Heart right ventricle (tissue), 16 donors: ENCODE results near the gene GLT6D1. TPM values are rescaled to one million over a fixed set of nuclear protein-coding genes. Genes with fewer than 3 reads are reported as not detected.

Experiments used
- ATAC-seq, 8 donors: fragments of 200-7000 bp; cut with Tn5 transposase; one replicate each; pipeline ENCODE4 v1.9.1; 2020; ENCODE audit warnings: mild to moderate bottlenecking in 8 of 8, moderate library complexity in 8 of 8, moderate number of reproducible peaks in 1 of 8
- DNase-seq, 2 donors: peaks; one replicate each; pipeline ENCODE4 v3.0.0-alpha.2; 2020
- H3K27ac ChIP-seq, 10 donors: fragments of 200-600 bp; sonication (generic) in 2 of 10; one replicate each; pipeline versions ENCODE4 v1.5.0 to v1.8.0; 2020 to 2022; ENCODE audit warnings: mild to moderate bottlenecking in 3 of 10
- H3K27me3 ChIP-seq, 7 donors: fragments of 200-600 bp; one replicate each; pipeline ENCODE4 v1.8.0; 2021 to 2022; ENCODE audit warnings: mild to moderate bottlenecking in 2 of 7
- H3K36me3 ChIP-seq, 9 donors: fragments of 200-600 bp; sonication (generic) in 1 of 9; one replicate each; pipeline versions ENCODE4 v1.5.0 to v1.8.0; 2020 to 2022; ENCODE audit warnings: mild to moderate bottlenecking in 2 of 9
- H3K4me1 ChIP-seq, 9 donors: fragments of 200-600 bp; sonication (generic) in 1 of 9; one replicate each; pipeline versions ENCODE4 v1.5.0 to v1.8.0; 2020 to 2022; ENCODE audit warnings: mild to moderate bottlenecking in 4 of 9
- H3K4me3 ChIP-seq, 10 donors: fragments of 200-600 bp; sonication (generic) in 2 of 10; one replicate each; pipeline versions ENCODE4 v1.5.0 to v1.8.0; 2020 to 2022; ENCODE audit warnings: mild to moderate bottlenecking in 7 of 10, moderate library complexity in 2 of 10
- H3K9me3 ChIP-seq, 11 donors: fragments of 200-600 bp in 10 of 11; sonication (generic) in 2 of 11; one replicate each; pipeline versions ENCODE4 v1.5.0 to v1.8.0; 2013 to 2022; ENCODE audit warnings: mild to moderate bottlenecking in 2 of 11, control low read depth in 1 of 11, moderate library complexity in 1 of 11
- WGBS, 2 donors: extraction: QIAGEN DNeasy Blood & Tissue Kit; methylation state at CpG; one replicate each; pipeline ENCODE4 v1.1.7; 2013; ENCODE audit warnings: inconsistent platforms in 1 of 2; 5-methylcytosine and 5-hydroxymethylcytosine counted together
- intact Hi-C, 10 donors: fragments of 100-400 bp; cut with DNase I; formaldehyde crosslinking; loops; one replicate each; pipeline versions ENCODE4 v1.11.1 to v1.14.2; 2022
- polyA plus RNA-seq, 2 donors: library from polyadenylated mRNA; stranded (reverse); fragments of 200-250 nt; gene quantifications; one replicate each; pipeline ENCODE4 v1.2.3, GENCODE V29; 2013
- total RNA-seq, 10 donors: library from RNA; stranded (reverse); fragmentation: NEBNext Ultra II Directional in 3 of 10; extraction: Animal tissue kit (Norgen Biotek cat#: 25700) in 3 of 10; gene quantifications; one replicate each; pipeline versions ENCODE4 v1.2.1 to v1.2.4, GENCODE V29; 2021 to 2023
- TF ChIP-seq, protein P1 (sequence below), 9 donors: fragments of 200-600 bp; sonication (generic) in 2 of 9; IDR thresholded peaks; one replicate each; pipeline versions ENCODE4 v1.5.0 to v1.8.0; 2021 to 2022; ENCODE audit warnings: antibody characterized with exemption in 9 of 9, mild to moderate bottlenecking in 5 of 9, moderate library complexity in 1 of 9
- donor health status: Arrhythmogenic right ventricular cardiomyopathy.
- donor health status: ischemic (EF 13 %, LVEDD 7.1; RV severe dilation, severe dysfunction).
- donor health status: healthy with polysubstance abuse.
- donor health status: DM: no; HTN: yes; CAD: no.
- donor health status: DM: no; HTN: no; CAD: no.
- donor health status: ischemic (EF 25% LVEDD 6.9; RV normal size, moderate dysfunction).
- donor health status: ischemic (EF 25% LVEDD 5.7; RV mildly dilated, moderate dysfunction).
- donor health status: healthy.
- donor health status: DM: yes; HTN: yes; CAD: no.
- donor health status: Ischemic cardiomyopathy.
- donor health status: ischemic (EF 35%, LVEDD 5.7; RV mildly dilated, moderate dysfunction).
- donor health status: nonischemic (EF 11% LVEDD 7.7; RV severe dilation, severe dysfunction).
- donor health status: DM: yes; HTN: yes; CAD: no.
- donor health status: PGD.
- donor health status: ischemic (EF 29% LVEDD 5.4; RV normal size, mild dysfunction).
- donor health status: nonischemic (EF 23%, LVEDD 6.1; RV moderate dilation, normal function).

GLT6D1 gene
- total and polyA plus RNA-seq, 12 donors = not detected

DNA sequence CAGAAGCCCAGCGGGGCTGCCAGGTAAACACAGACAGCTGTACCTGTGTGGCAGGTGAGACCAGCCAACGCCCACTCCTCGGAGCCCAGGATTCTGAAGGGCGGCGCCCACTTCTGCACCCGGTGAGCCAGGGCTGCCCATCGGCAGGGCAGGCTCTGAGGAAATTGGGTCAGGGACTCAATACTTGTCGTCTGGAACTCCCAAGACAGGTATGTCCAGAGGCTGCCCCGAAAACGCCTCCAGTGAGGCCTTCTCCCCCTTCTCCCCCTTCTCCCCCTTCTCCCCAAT is 19.8 kb downstream of the GLT6D1 start:
- ATAC-seq (no peak), DNase-seq (no peak)
- Histone ChIP-seq H3K9me3 (no peaks in the 10 kb centered on the region), H3K36me3 (no peaks in the 10 kb centered on the region), H3K27me3 (peaks cover 0 to 69% (median 31%) of the 10 kb centered on the region in 7 donors), H3K4me3 (no peak overlapping the region), H3K27ac (no peak overlapping the region), H3K4me1 (no peaks in the 10 kb centered on the region)
- TF ChIP-seq, protein P1, sequence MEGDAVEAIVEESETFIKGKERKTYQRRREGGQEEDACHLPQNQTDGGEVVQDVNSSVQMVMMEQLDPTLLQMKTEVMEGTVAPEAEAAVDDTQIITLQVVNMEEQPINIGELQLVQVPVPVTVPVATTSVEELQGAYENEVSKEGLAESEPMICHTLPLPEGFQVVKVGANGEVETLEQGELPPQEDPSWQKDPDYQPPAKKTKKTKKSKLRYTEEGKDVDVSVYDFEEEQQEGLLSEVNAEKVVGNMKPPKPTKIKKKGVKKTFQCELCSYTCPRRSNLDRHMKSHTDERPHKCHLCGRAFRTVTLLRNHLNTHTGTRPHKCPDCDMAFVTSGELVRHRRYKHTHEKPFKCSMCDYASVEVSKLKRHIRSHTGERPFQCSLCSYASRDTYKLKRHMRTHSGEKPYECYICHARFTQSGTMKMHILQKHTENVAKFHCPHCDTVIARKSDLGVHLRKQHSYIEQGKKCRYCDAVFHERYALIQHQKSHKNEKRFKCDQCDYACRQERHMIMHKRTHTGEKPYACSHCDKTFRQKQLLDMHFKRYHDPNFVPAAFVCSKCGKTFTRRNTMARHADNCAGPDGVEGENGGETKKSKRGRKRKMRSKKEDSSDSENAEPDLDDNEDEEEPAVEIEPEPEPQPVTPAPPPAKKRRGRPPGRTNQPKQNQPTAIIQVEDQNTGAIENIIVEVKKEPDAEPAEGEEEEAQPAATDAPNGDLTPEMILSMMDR (IDR thresholded peaks at IDR 0.05) = no peak
- WGBS, 2 donors = 77 to 85% methylated on average over 10 of the region's 10 CpGs
- intact Hi-C loops = loop anchor here in 1 of 10 donors (10.0 kb wide), 1 partner anchor 155 kb away; no protein-coding TSS in a partner anchor

DNA sequence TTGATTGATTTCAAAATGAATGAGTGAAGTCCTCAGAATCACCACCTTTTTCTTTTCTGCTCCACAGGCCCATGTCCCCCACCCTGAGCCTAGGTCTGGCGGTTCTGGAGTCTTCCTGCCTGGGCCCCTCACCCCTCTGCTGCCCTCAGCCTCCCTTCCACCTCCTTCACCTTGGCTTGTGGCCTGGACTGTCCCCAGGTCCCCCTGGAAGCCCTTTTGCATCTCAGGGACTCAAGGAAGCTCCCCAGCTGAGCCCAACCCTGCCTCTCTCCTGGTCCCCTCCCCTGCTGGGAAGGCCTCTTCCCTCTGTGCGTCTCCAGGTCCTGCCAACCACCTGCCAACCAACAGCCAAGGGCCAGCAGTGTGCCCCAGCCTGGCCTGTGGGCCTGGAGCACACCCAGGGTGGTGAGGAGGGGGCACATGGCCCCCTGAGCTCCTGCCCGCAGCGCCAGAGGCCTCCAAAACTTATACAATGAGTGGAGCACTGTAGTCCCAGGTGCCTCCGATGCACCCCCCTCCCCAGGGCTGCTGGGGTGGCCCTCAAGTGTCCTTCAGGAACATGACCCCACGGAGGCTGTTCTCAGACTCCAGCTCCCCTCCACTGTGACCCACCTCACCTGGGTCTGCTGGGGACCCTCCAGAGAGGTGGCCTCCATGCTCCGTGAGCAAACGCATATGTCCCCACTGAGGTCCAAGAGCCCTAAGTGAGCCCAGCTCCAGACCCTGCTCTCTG is 20.3 kb downstream of the GLT6D1 start:
- H3K36me3 ChIP-seq = no peaks in the 10 kb centered on the region
- WGBS, 2 donors = 78 to 81% methylated on average over 8 of the region's 8 CpGs
- no peak for DNase-seq
- H3K9me3 ChIP-seq = no peaks in the 10 kb centered on the region
- ATAC-seq = no peak
- intact Hi-C loops = loop anchor here in 1 of 10 donors (10.0 kb wide), 1 partner anchor 156 kb away; no protein-coding TSS in a partner anchor
- H3K27me3 ChIP-seq = peaks cover 0 to 70% (median 35%) of the 10 kb centered on the region in 7 donors
- no peak overlapping the region for H3K4me3 ChIP-seq
- H3K4me1 ChIP-seq = no peaks in the 10 kb centered on the region
- TF ChIP-seq, protein P1 (IDR thresholded peaks at IDR 0.05) = no peak
- H3K27ac ChIP-seq = no peak overlapping the region

DNA sequence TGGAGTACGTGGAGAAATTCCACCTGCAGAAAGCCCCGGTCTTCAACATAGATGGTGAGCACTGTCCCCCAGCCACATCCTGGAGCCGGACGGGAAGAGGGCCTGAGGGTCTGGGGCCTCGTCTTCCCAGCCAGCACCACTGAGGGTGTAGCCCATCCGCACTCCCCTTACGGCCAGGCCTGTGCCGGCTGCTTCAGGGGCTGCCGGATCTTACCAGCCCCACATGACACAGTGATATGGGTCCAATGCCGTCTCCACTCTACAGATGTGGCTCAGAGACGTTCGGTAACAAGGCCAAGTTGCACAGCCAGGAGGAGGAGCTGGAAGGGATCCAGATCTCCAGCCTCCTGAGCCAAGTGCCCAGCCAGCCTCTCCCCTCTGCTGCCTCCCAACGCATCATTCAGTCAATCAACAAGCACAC is 21.3 kb downstream of the GLT6D1 start:
- no peaks in the 10 kb centered on the region for H3K9me3 ChIP-seq
- 72 to 76% methylated on average over 13 of the region's 13 CpGs for WGBS, 2 donors
- intact Hi-C loops = loop anchor here in 1 of 10 donors (10.0 kb wide), 1 partner anchor 157 kb away; no protein-coding TSS in a partner anchor
- TF ChIP-seq, protein P1 (IDR thresholded peaks at IDR 0.05) = no peak
- H3K4me1 ChIP-seq = no peaks in the 10 kb centered on the region
- peaks cover 0 to 65% (median 43%) of the 10 kb centered on the region in 7 donors for H3K27me3 ChIP-seq
- no peak overlapping the region for H3K4me3 ChIP-seq
- H3K27ac ChIP-seq = no peak overlapping the region
- no peaks in the 10 kb centered on the region for H3K36me3 ChIP-seq
- DNase-seq = no peak
- ATAC-seq = no peak

DNA sequence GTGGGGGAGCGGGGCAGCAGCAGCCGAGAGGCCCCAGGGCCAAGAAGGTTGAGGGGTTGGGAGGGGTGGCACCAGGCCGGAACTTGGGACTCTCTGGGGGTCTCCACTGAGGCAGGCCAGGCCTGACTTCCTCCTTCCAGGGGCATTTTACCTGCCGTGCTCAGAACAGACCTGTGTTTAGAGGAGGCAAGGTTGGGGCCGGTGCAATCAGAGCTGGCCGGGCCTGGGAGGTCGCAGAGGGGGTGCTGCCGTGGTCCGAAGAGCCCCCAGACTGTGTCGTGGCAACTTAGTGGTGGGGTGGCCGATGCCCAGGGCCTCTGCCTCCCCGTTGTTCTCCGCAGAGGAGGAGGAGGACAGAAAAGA is 21.8 kb downstream of the GLT6D1 start:
- TF ChIP-seq, protein P1 (IDR thresholded peaks at IDR 0.05) = no peak
- WGBS, 2 donors = 78 to 90% methylated on average over 13 of the region's 13 CpGs
- H3K36me3 ChIP-seq = no peaks in the 10 kb centered on the region
- H3K4me1 ChIP-seq = no peaks in the 10 kb centered on the region
- DNase-seq = no peak
- no peak overlapping the region for H3K4me3 ChIP-seq
- H3K27ac ChIP-seq = no peak overlapping the region
- peaks cover 0 to 69% (median 46%) of the 10 kb centered on the region in 7 donors for H3K27me3 ChIP-seq
- H3K9me3 ChIP-seq = no peaks in the 10 kb centered on the region
- ATAC-seq = no peak
- intact Hi-C loops = loop anchor here in 1 of 10 donors (10.0 kb wide), 1 partner anchor 157 kb away; no protein-coding TSS in a partner anchor
